OCI-LY1 (cell line): ENCODE measurements around the gene RERE.

Source experiments
- CTCF ChIP-seq: fragments of 200-600 bp; sonication (generic), shearing (Covaris generic); IDR thresholded peaks from 2 replicates; pipeline ENCODE4 v1.5.1; 2017; ENCODE audit warnings: mild to moderate bottlenecking, antibody characterized with exemption, low read length, moderate library complexity, mixed read lengths
- EZH2 ChIP-seq: fragments of 200-600 bp; sonication (generic), shearing (Covaris generic); IDR thresholded peaks from 2 replicates; pipeline ENCODE4 v1.8.0; 2017; ENCODE audit warnings: borderline replicate concordance, mixed run types, mild to moderate bottlenecking, antibody characterized with exemption, low read length, moderate library complexity, mixed read lengths

GRCh38 chr1:8574985-8575384 lies 242.5 kb downstream of the RERE start:
- TF ChIP-seq CTCF (no peak), EZH2 (no peak)
